A549 (cell line): ENCODE data around the gene SUGCT. TPM values are rescaled to one million over a fixed set of nuclear protein-coding genes. Genes with fewer than 3 reads are reported as not detected.

Experiments
- ATAC-seq, 2 experiments: fragments of 200-7000 bp in 1 of 2; fragments of >200 bp in 1 of 2; cut with Nextera tagmentation in 1 of 2; cut with Tn5 transposase in 1 of 2; 3 replicates each; pipeline versions ENCODE4 v1.8.0 to v1.9.1; 2018 to 2020; ENCODE audit warnings: mild to moderate bottlenecking in 1 of 2, moderate library complexity in 1 of 2
- CTCF ChIA-PET: fragments of 300-600 bp; sonication (Branson Sonifier 250); formaldehyde crosslinking; extraction: SDS; loops from one replicate; lab custom pipeline; 2021; ENCODE audit warnings: antibody characterized with exemption, inconsistent platforms; lab: Yijun Ruan, JAX
- POLR2A ChIA-PET: fragments of 350-600 bp; formaldehyde crosslinking; extraction: SDS; loops from one replicate; lab custom pipeline; 2021; ENCODE audit warnings: antibody characterized with exemption, inconsistent platforms; lab: Yijun Ruan, JAX
- DNase-seq, 2 experiments: peaks; one replicate each; pipeline versions ENCODE4 v3.0.0 to v3.0.0-alpha.2; 2011 to 2016; ENCODE audit warnings: low read depth in 1 of 2, low spot score in 1 of 2
- FAIRE-seq: peaks from 2 replicates; lab custom pipeline; 2011; peaks lifted over from hg19 to GRCh38; lab: Jason Lieb, UNC
- H3K27ac ChIP-seq, 2 experiments: fragments of >200 bp; sonication (Bioruptor Twin); formaldehyde crosslinking; 3 replicates each; pipeline ENCODE4 v1.5.1; 2016 to 2017
- H3K4me1 ChIP-seq: fragments of >200 bp; sonication (Bioruptor Twin); formaldehyde crosslinking; 3 replicates; pipeline ENCODE4 v1.6.1; 2016
- H3K4me2 ChIP-seq: fragments of >200 bp; sonication (Bioruptor Twin); formaldehyde crosslinking; 3 replicates; pipeline ENCODE4 v1.6.1; 2016
- H3K4me3 ChIP-seq: fragments of >200 bp; sonication (Bioruptor Twin); formaldehyde crosslinking; 3 replicates; pipeline ENCODE4 v1.5.1; 2016
- H3K9me3 ChIP-seq: fragments of >200 bp; sonication (Bioruptor Twin); formaldehyde crosslinking; 3 replicates; pipeline ENCODE4 v1.6.1; 2016
- CEBPB ChIP-seq, 2 experiments: fragments of >200 bp in 1 of 2; sonication (Bioruptor Twin) in 1 of 2; formaldehyde crosslinking in 1 of 2; IDR thresholded peaks; 2 replicates each; pipeline ENCODE4 v1.6.1; 2012 to 2016
- CHD2 ChIP-seq: fragments of 150-350 bp; IDR thresholded peaks from 2 replicates; pipeline ENCODE4 v1.6.1; 2014; ENCODE audit warnings: low read length; ENCODE audit not compliant: partially characterized antibody
- CHD4 ChIP-seq: fragments of 200-600 bp; sonication (generic); IDR thresholded peaks from 2 replicates; pipeline ENCODE4 v1.6.1; 2016; ENCODE audit warnings: antibody characterized with exemption, mild to moderate bottlenecking, borderline replicate concordance
- CTCF ChIP-seq: fragments of >200 bp; sonication (Bioruptor Twin); formaldehyde crosslinking; IDR thresholded peaks from 3 replicates; pipeline ENCODE4 v1.5.1; 2016
- E2F6 ChIP-seq: IDR thresholded peaks from 2 replicates; pipeline ENCODE4 v1.6.1; 2012; ENCODE audit warnings: low read depth, borderline replicate concordance
- EHF ChIP-seq: fragments of 250-450 bp; sonication (Bioruptor Pico); IDR thresholded peaks from 2 replicates; pipeline ENCODE4 v1.5.0; 2020; ENCODE audit warnings: mild to moderate bottlenecking
- EP300 ChIP-seq, 2 experiments: fragments of >200 bp; sonication (Bioruptor Twin); formaldehyde crosslinking; IDR thresholded peaks; 2 replicates in 1 of 2; 3 replicates in 1 of 2; pipeline ENCODE4 v1.6.1; 2016 to 2017
- FOXS1 ChIP-seq: fragments of 250-450 bp; sonication (Bioruptor Pico); IDR thresholded peaks from 2 replicates; pipeline ENCODE4 v1.5.0; 2020; ENCODE audit warnings: mild to moderate bottlenecking, moderate library complexity
- HOXA7 ChIP-seq: fragments of 250-450 bp; sonication (Bioruptor Pico); IDR thresholded peaks from 2 replicates; pipeline ENCODE4 v1.5.0; 2020; ENCODE audit warnings: mild to moderate bottlenecking, moderate library complexity
- HOXB13 ChIP-seq: fragments of 250-450 bp; sonication (Bioruptor Pico); IDR thresholded peaks from 2 replicates; pipeline ENCODE4 v1.5.0; 2020; ENCODE audit warnings: low read depth, mild to moderate bottlenecking, moderate library complexity
- HOXB5 ChIP-seq: fragments of 250-450 bp; sonication (Bioruptor Pico); IDR thresholded peaks from 2 replicates; pipeline ENCODE4 v1.5.0; 2020; ENCODE audit warnings: mild to moderate bottlenecking, moderate library complexity
- KDM1A ChIP-seq: fragments of 200-600 bp; sonication (generic); IDR thresholded peaks from 2 replicates; pipeline ENCODE4 v1.6.1; 2016; ENCODE audit warnings: low read depth, mild to moderate bottlenecking
- MAFK ChIP-seq: fragments of 450-650 bp; IDR thresholded peaks from 2 replicates; pipeline ENCODE4 v1.6.1; 2014; ENCODE audit not compliant: partially characterized antibody
- MAZ ChIP-seq: fragments of 150-350 bp; IDR thresholded peaks from 2 replicates; pipeline ENCODE4 v1.6.1; 2014; ENCODE audit warnings: antibody characterized with exemption, low read depth, low read length, borderline replicate concordance
- MYC ChIP-seq: IDR thresholded peaks from 2 replicates; pipeline ENCODE4 v1.6.1; 2012; ENCODE audit warnings: mild to moderate bottlenecking, inconsistent platforms, low read length, improper control_type of control experiment, borderline replicate concordance
- NFE2L2 ChIP-seq: fragments of 150-350 bp; conservative IDR thresholded peaks from 2 replicates; pipeline ENCODE4 v1.6.1; 2014; ENCODE audit warnings: low read length
- PHF8 ChIP-seq: fragments of 200-600 bp; sonication (generic); IDR thresholded peaks from 2 replicates; pipeline ENCODE4 v1.6.1; 2016; ENCODE audit warnings: low read depth, mild to moderate bottlenecking, antibody characterized with exemption, moderate library complexity, borderline replicate concordance
- POLR2A ChIP-seq: IDR thresholded peaks from 2 replicates; pipeline ENCODE4 v1.6.1; 2012; ENCODE audit warnings: mild to moderate bottlenecking, low read length
- RCOR1 ChIP-seq: fragments of 150-350 bp; IDR thresholded peaks from 2 replicates; pipeline ENCODE4 v1.6.1; 2014; ENCODE audit warnings: antibody characterized with exemption, low read length, low read depth
- REST ChIP-seq: fragments of 200-600 bp; sonication (generic); IDR thresholded peaks from 2 replicates; pipeline ENCODE4 v1.6.1; 2016; ENCODE audit warnings: antibody characterized with exemption, mild to moderate bottlenecking, moderate library complexity
- SMC3 ChIP-seq: fragments of >200 bp; sonication (Bioruptor Twin); formaldehyde crosslinking; IDR thresholded peaks from 3 replicates; pipeline ENCODE4 v1.6.1; 2018; ENCODE audit warnings: inconsistent platforms
- TFCP2L1 ChIP-seq: fragments of 250-450 bp; sonication (Bioruptor Pico); IDR thresholded peaks from 2 replicates; pipeline ENCODE4 v1.5.0; 2021; ENCODE audit warnings: mild to moderate bottlenecking
- ZC3H11A ChIP-seq: fragments of 450-650 bp; IDR thresholded peaks from 2 replicates; pipeline ENCODE4 v1.6.1; 2014; ENCODE audit warnings: antibody characterized with exemption, mild to moderate bottlenecking
- WGBS: methylation state at CpG from one replicate; pipeline ENCODE4 v1.1.6; 2017; ENCODE audit errors: missing lambda C conversion rate; 5-methylcytosine and 5-hydroxymethylcytosine counted together
- polyA plus RNA-seq, 4 experiments: library from polyadenylated mRNA; depleted of rRNA in 3 of 4; stranded (reverse); fragments of >200 nt; fragmentation: RNase III in 1 of 4; extraction: RNeasy Plus Mini Kit Qiagen cat#74134 plus additional on column Dnase treatment in 1 of 4; gene quantifications; 2 replicates in 3 of 4; 3 replicates in 1 of 4; pipeline ENCODE4 v1.2.3, GENCODE V29; 2011 to 2017

SUGCT gene
- polyA plus RNA-seq, 2 of the 4 experiments (the other 2 are of a cell fraction) = 1.4 to 1.6 TPM

GRCh38 chr7:40437498-40437897, 302.7 kb downstream of the SUGCT start:
- Histone ChIP-seq H3K4me2 (no peak overlapping the region), H3K9me3 (no peaks in the 10 kb centered on the region), H3K27ac (no peak overlapping the region), H3K4me3 (no peak overlapping the region), H3K4me1 (no peaks in the 10 kb centered on the region)
- peak in 1 of 2 experiments; percentile 60; a peak in 3 of 6 replicates for ATAC-seq
- no peak for TF ChIP-seq RCOR1
- no peak for TF ChIP-seq ZC3H11A
- no peak for TF ChIP-seq HOXB5 (CRISPR knock-in tag)
- TF ChIP-seq EHF (CRISPR knock-in tag) = no peak
- TF ChIP-seq KDM1A = no peak
- TF ChIP-seq PHF8 = no peak
- no peak for TF ChIP-seq HOXA7
- TF ChIP-seq CHD4 = no peak
- POLR2A ChIA-PET = no interaction called here
- 17% methylated on average over 1 of the region's 1 CpG for WGBS
- CTCF ChIA-PET = no interaction called here
- DNase-seq = peak in 1 of 2 experiments; percentile 19
- no peak for FAIRE-seq

- DNase-seq = no peak
- ATAC-seq = no peak
- H3K4me3 ChIP-seq = no peak overlapping the region
- no peak overlapping the region for H3K4me2 ChIP-seq
- FAIRE-seq = no peak
- WGBS = 25% methylated on average over 6 of the region's 6 CpGs
- H3K9me3 ChIP-seq = no peaks in the 10 kb centered on the region
- POLR2A ChIA-PET = no interaction called here
- no peak overlapping the region for H3K27ac ChIP-seq
- CTCF ChIA-PET = interaction anchor here (0.6 kb wide), 1 partner anchor 9 kb away, joined by 3 read pairs; no protein-coding TSS in a partner anchor
- TF ChIP-seq MAFK (peak; percentile 90), CTCF (no peak)
- no peaks in the 10 kb centered on the region for H3K4me1 ChIP-seq
These were observed 303.3 kb downstream of the SUGCT start for GRCh38 chr7:40437936-40438634.

- FAIRE-seq = no peak
- Histone ChIP-seq H3K4me3 (no peak overlapping the region), H3K4me1 (no peaks in the 10 kb centered on the region), H3K27ac (no peak overlapping the region), H3K4me2 (no peak overlapping the region), H3K9me3 (no peaks in the 10 kb centered on the region)
- no peak for ATAC-seq
- POLR2A ChIA-PET = no interaction called here
- CTCF ChIA-PET = interaction anchor here (0.9 kb wide), 1 partner anchor 11 kb away, joined by 3 read pairs; no protein-coding TSS in a partner anchor
- DNase-seq = no peak
- WGBS = 44% methylated on average over 6 of the region's 6 CpGs
- TF ChIP-seq FOXS1 (no peak), POLR2A (no peak), CEBPB (IDR thresholded peaks at IDR 0.05) (no peak), HOXB13 (no peak)
These were observed 304.9 kb downstream of the SUGCT start for GRCh38 chr7:40439686-40440085.

GRCh38 chr7:40447345-40447744, 312.5 kb downstream of the SUGCT start:
- ChIA-PET POLR2A (no interaction called here), CTCF (no interaction called here)
- no peak overlapping the region for H3K27ac ChIP-seq
- H3K9me3 ChIP-seq = no peaks in the 10 kb centered on the region
- FAIRE-seq (no peak), DNase-seq (no peak), ATAC-seq (no peak)
- no peak overlapping the region for H3K4me2 ChIP-seq
- H3K4me3 ChIP-seq = no peak overlapping the region
- H3K4me1 ChIP-seq = no peaks in the 10 kb centered on the region
- TF ChIP-seq CHD2 = no peak
- no peak for TF ChIP-seq MYC
- no peak for TF ChIP-seq HOXB13
- WGBS = 4% methylated on average over 2 of the region's 2 CpGs

GRCh38 chr7:40455485-40455884, 320.7 kb downstream of the SUGCT start:
- ChIA-PET CTCF (no interaction called here), POLR2A (no interaction called here)
- FAIRE-seq (no peak), ATAC-seq (no peak), DNase-seq (no peak)
- no peaks in the 10 kb centered on the region for H3K4me1 ChIP-seq
- no peaks in the 10 kb centered on the region for H3K9me3 ChIP-seq
- no peak overlapping the region for H3K27ac ChIP-seq
- H3K4me2 ChIP-seq = no peak overlapping the region
- H3K4me3 ChIP-seq = no peak overlapping the region
- TF ChIP-seq SMC3 = no peak
- no peak for TF ChIP-seq REST
- no peak for TF ChIP-seq MYC
- TF ChIP-seq MAZ = no peak
- TF ChIP-seq E2F6 = no peak
- no peak for TF ChIP-seq EP300 (IDR thresholded peaks at IDR 0.05)
- TF ChIP-seq TFCP2L1 = no peak
- TF ChIP-seq PHF8 = no peak
- no peak for TF ChIP-seq NFE2L2
- TF ChIP-seq CEBPB (IDR thresholded peaks at IDR 0.05) = no peak
